ENCODE data around the gene STX4. TPM values are rescaled to one million over a fixed set of nuclear protein-coding genes. Genes with fewer than 3 reads are reported as not detected.
A peak's percentile ranks its signal among the peaks of the same experiment; 100 is the strongest.

STX4 gene
- total RNA-seq, 1 donor from 2014 or later = 6.6 TPM

GRCh38 chr16:31085873-31086628 is 52.7 kb downstream of the STX4 start:
- H3K4me1 Mint-ChIP-seq = peaks cover 3% of the 10 kb centered on the region
- Histone ChIP-seq H3K9ac (no peak overlapping the region), H3K79me2 (ENCODE audit: low read depth) (peaks cover under 1% of the 10 kb centered on the region), H3K27me3 (no peaks in the 10 kb centered on the region), H3K27ac (no peak overlapping the region), H4K20me1 (ENCODE audit: low read depth) (peaks cover 46% of the 10 kb centered on the region), H3K4me2 (no peak overlapping the region), H2AFZ (replicated peaks) (no peak overlapping the region), H3F3A (ENCODE audit: low read depth) (no peaks in the 10 kb centered on the region), H3K9me3 (ENCODE audit: low read depth) (no peaks in the 10 kb centered on the region), H3K4me1 (no peaks in the 10 kb centered on the region), H3K4me3 (no peak overlapping the region), H3K36me3 (no peaks in the 10 kb centered on the region)
- TF ChIP-seq EZH2phosphoT487 (IDR thresholded peaks at IDR 0.05) = no peak
- no peak for TF ChIP-seq CTCF (IDR thresholded peaks at IDR 0.05)
- no peak for TF ChIP-seq EZH2 (IDR thresholded peaks at IDR 0.05)
- H3K27ac Mint-ChIP-seq = peak overlapping the region; percentile 82
- no peaks in the 10 kb centered on the region for H3K9me3 Mint-ChIP-seq
- H3K36me3 Mint-ChIP-seq = peaks cover 9% of the 10 kb centered on the region
- no peak for DNase-seq (ENCODE audit: low spot score)
- no peak overlapping the region for H3K4me3 Mint-ChIP-seq
- H3K27me3 Mint-ChIP-seq (ENCODE audit: insufficient read depth, low read depth) = peaks cover 13% of the 10 kb centered on the region

GRCh38 chr16:31086629-31086906 is 53.2 kb downstream of the STX4 start:
- no peak overlapping the region for H3K4me2 ChIP-seq
- DNase-seq (ENCODE audit: low spot score) = no peak
- no peak overlapping the region for H3K4me3 Mint-ChIP-seq
- no peak overlapping the region for H2AFZ ChIP-seq (replicated peaks)
- no peaks in the 10 kb centered on the region for H3K27me3 ChIP-seq
- no peaks in the 10 kb centered on the region for H3F3A ChIP-seq (ENCODE audit: low read depth)
- peaks cover 40% of the 10 kb centered on the region for H4K20me1 ChIP-seq (ENCODE audit: low read depth)
- TF ChIP-seq EZH2 (IDR thresholded peaks at IDR 0.05) = no peak
- no peak for TF ChIP-seq CTCF (IDR thresholded peaks at IDR 0.05)
- no peak for TF ChIP-seq EZH2phosphoT487 (IDR thresholded peaks at IDR 0.05)
- H3K9ac ChIP-seq = no peak overlapping the region
- H3K9me3 Mint-ChIP-seq = no peaks in the 10 kb centered on the region
- H3K27ac ChIP-seq = no peak overlapping the region
- H3K9me3 ChIP-seq (ENCODE audit: low read depth) = no peaks in the 10 kb centered on the region
- peaks cover 3% of the 10 kb centered on the region for H3K4me1 Mint-ChIP-seq
- H3K79me2 ChIP-seq (ENCODE audit: low read depth) = peaks cover 6% of the 10 kb centered on the region
- H3K36me3 ChIP-seq = no peaks in the 10 kb centered on the region
- peaks cover 12% of the 10 kb centered on the region for H3K27me3 Mint-ChIP-seq (ENCODE audit: insufficient read depth, low read depth)
- H3K4me3 ChIP-seq = no peak overlapping the region
- no peaks in the 10 kb centered on the region for H3K4me1 ChIP-seq
- no peak overlapping the region for H3K27ac Mint-ChIP-seq
- H3K36me3 Mint-ChIP-seq = peaks cover 9% of the 10 kb centered on the region

- Histone ChIP-seq H3F3A (ENCODE audit: low read depth) (no peaks in the 10 kb centered on the region), H2AFZ (replicated peaks) (no peak overlapping the region), H3K36me3 (no peaks in the 10 kb centered on the region), H3K9me3 (ENCODE audit: low read depth) (no peaks in the 10 kb centered on the region), H3K9ac (no peak overlapping the region), H3K27me3 (no peaks in the 10 kb centered on the region), H3K4me1 (no peaks in the 10 kb centered on the region), H4K20me1 (ENCODE audit: low read depth) (peaks cover 36% of the 10 kb centered on the region), H3K4me3 (no peak overlapping the region), H3K79me2 (ENCODE audit: low read depth) (peaks cover 13% of the 10 kb centered on the region), H3K4me2 (no peak overlapping the region), H3K27ac (no peak overlapping the region)
- H3K27me3 Mint-ChIP-seq (ENCODE audit: insufficient read depth, low read depth) = peaks cover 5% of the 10 kb centered on the region
- H3K27ac Mint-ChIP-seq = no peak overlapping the region
- no peak overlapping the region for H3K4me3 Mint-ChIP-seq
- DNase-seq (ENCODE audit: low spot score) = no peak
- peaks cover 7% of the 10 kb centered on the region for H3K36me3 Mint-ChIP-seq
- TF ChIP-seq EZH2 (IDR thresholded peaks at IDR 0.05) (no peak), EZH2phosphoT487 (IDR thresholded peaks at IDR 0.05) (no peak), CTCF (IDR thresholded peaks at IDR 0.05) (no peak)
- H3K9me3 Mint-ChIP-seq = no peaks in the 10 kb centered on the region
- no peaks in the 10 kb centered on the region for H3K4me1 Mint-ChIP-seq
Observed at GRCh38 chr16:31087481-31087880, 54.1 kb downstream of the STX4 start.
